Endothelial cell of umbilical vein (primary cell): ENCODE results near the gene KRTAP10-5.

Source experiments
- CTCF ChIP-seq, 2 donors: IDR thresholded peaks; 1 replicate in 1 of 2; 2 replicates in 1 of 2; pipeline ENCODE4 v1.5.1; 2011; ENCODE audit warnings: low read length in 2 of 2, mild to moderate bottlenecking in 2 of 2, moderate library complexity in 2 of 2, control low read depth in 1 of 2, inconsistent platforms in 1 of 2, low read depth in 1 of 2; ENCODE audit not compliant: insufficient read depth in 1 of 2; ENCODE audit errors: extremely low read depth in 1 of 2
- EZH2 ChIP-seq: IDR thresholded peaks from 2 replicates; pipeline ENCODE4 v1.6.1; 2012; ENCODE audit warnings: borderline replicate concordance, low read depth, mild to moderate bottlenecking, moderate library complexity, low read length, inconsistent platforms; ENCODE audit not compliant: severe bottlenecking
- MYC ChIP-seq: IDR thresholded peaks from one replicate; pipeline ENCODE4 v1.6.1; 2011; ENCODE audit warnings: mild to moderate bottlenecking, low read depth, low read length
- POLR2A ChIP-seq: IDR thresholded peaks from 2 replicates; pipeline ENCODE4 v1.6.1; 2012; ENCODE audit warnings: low read depth, mild to moderate bottlenecking, control low read depth, low read length
- POLR2AphosphoS5 ChIP-seq: IDR thresholded peaks from 2 replicates; pipeline ENCODE4 v1.6.1; 2012; ENCODE audit warnings: low read depth, mild to moderate bottlenecking, control low read depth, low read length, moderate library complexity; ENCODE audit not compliant: insufficient read depth

GRCh38 chr21:44568667-44569556 is 11.5 kb downstream of the KRTAP10-5 start:
- TF ChIP-seq CTCF (IDR thresholded peaks at IDR 0.05; ENCODE audit: extremely low read depth in 1 of 2, insufficient read depth in 1 of 2, low read depth in 1 of 2, low read length in 2 of 2) = no peak
- TF ChIP-seq EZH2 = no peak
- no peak for TF ChIP-seq POLR2AphosphoS5
- TF ChIP-seq POLR2A = no peak
- TF ChIP-seq MYC = no peak
